Astrocyte (in vitro differentiated cells and primary cell): ENCODE data around the gene UNC80. TPM values are rescaled to one million over a fixed set of nuclear protein-coding genes. Genes with fewer than 3 reads are reported as not detected.

Experiments used
- DNase-seq: peaks from one replicate; pipeline ENCODE4 v3.0.0-alpha.2; 2010; ENCODE audit warnings: low read depth
- FAIRE-seq: peaks from 2 replicates; lab custom pipeline; 2011; peaks lifted over from hg19 to GRCh38; lab: Jason Lieb, UNC
- H2AFZ ChIP-seq: 2 replicates; pipeline ENCODE4 v1.6.0; 2012; ENCODE audit warnings: low read depth, low read length, inconsistent platforms
- H3K27ac ChIP-seq: 2 replicates; pipeline ENCODE4 v1.5.1; 2011; ENCODE audit warnings: low read depth, low read length, inconsistent platforms
- H3K27me3 ChIP-seq: 2 replicates; pipeline ENCODE4 v1.6.0; 2011; ENCODE audit warnings: low read length, inconsistent platforms; ENCODE audit not compliant: insufficient read depth
- H3K36me3 ChIP-seq: 2 replicates; pipeline ENCODE4 v1.5.1; 2011; ENCODE audit warnings: low read length, inconsistent platforms; ENCODE audit not compliant: insufficient read depth
- H3K4me1 ChIP-seq: 2 replicates; pipeline ENCODE4 v1.5.1; 2011; ENCODE audit warnings: low read length, inconsistent platforms; ENCODE audit not compliant: insufficient read depth
- H3K4me2 ChIP-seq: 2 replicates; pipeline ENCODE4 v1.6.0; 2012; ENCODE audit warnings: low read length, inconsistent platforms
- H3K4me3 ChIP-seq: 2 replicates; pipeline ENCODE4 v1.5.1; 2011; ENCODE audit warnings: low read depth, mild to moderate bottlenecking, low read length, inconsistent platforms; ENCODE audit not compliant: insufficient read depth
- H3K79me2 ChIP-seq: 2 replicates; pipeline ENCODE4 v1.6.0; 2012; ENCODE audit warnings: mild to moderate bottlenecking, low read length, inconsistent platforms; ENCODE audit not compliant: insufficient read depth
- H3K9ac ChIP-seq: 2 replicates; pipeline ENCODE4 v1.6.0; 2012; ENCODE audit warnings: mild to moderate bottlenecking, low read length, inconsistent platforms
- H3K9me3 ChIP-seq: 2 replicates; pipeline ENCODE4 v1.5.1; 2012; ENCODE audit warnings: low read depth, mild to moderate bottlenecking, low read length, inconsistent platforms; ENCODE audit not compliant: insufficient read depth
- H4K20me1 ChIP-seq: 2 replicates; pipeline ENCODE4 v1.6.0; 2012; ENCODE audit warnings: low read length, inconsistent platforms; ENCODE audit not compliant: insufficient read depth
- H3K27ac Mint-ChIP-seq: one replicate; pipeline ENCODE4 v1.8.0; 2021; ENCODE audit warnings: mild to moderate bottlenecking, mixed read lengths; ENCODE audit not compliant: unreplicated experiment
- H3K27me3 Mint-ChIP-seq: one replicate; pipeline ENCODE4 v1.8.0; 2021; ENCODE audit warnings: low read depth, mixed read lengths; ENCODE audit not compliant: unreplicated experiment
- H3K36me3 Mint-ChIP-seq: one replicate; pipeline ENCODE4 v1.8.0; 2021; ENCODE audit warnings: low read depth, mixed read lengths; ENCODE audit not compliant: unreplicated experiment
- H3K4me1 Mint-ChIP-seq: one replicate; pipeline ENCODE4 v1.8.0; 2021; ENCODE audit warnings: low read depth, mixed read lengths; ENCODE audit not compliant: unreplicated experiment
- H3K4me3 Mint-ChIP-seq: one replicate; pipeline ENCODE4 v1.8.0; 2021; ENCODE audit warnings: mild to moderate bottlenecking, moderate library complexity, mixed read lengths; ENCODE audit not compliant: unreplicated experiment
- H3K9me3 Mint-ChIP-seq: one replicate; pipeline ENCODE4 v1.8.0; 2021; ENCODE audit warnings: mild to moderate bottlenecking, mixed read lengths; ENCODE audit not compliant: unreplicated experiment
- EZH2 ChIP-seq: IDR thresholded peaks from 2 replicates; pipeline ENCODE4 v1.6.1; 2012; ENCODE audit warnings: mild to moderate bottlenecking, low read length, inconsistent platforms; ENCODE audit not compliant: insufficient read depth
- total RNA-seq: library from RNA; stranded (reverse); gene quantifications from 2 replicates; pipeline ENCODE4 v1.2.1, GENCODE V29; 2021
- TF ChIP-seq, protein P1 (sequence below): IDR thresholded peaks from 2 replicates; pipeline ENCODE4 v1.5.1; 2011; ENCODE audit warnings: low read depth, mild to moderate bottlenecking, inconsistent platforms, low read length, moderate library complexity; ENCODE audit not compliant: insufficient read depth

UNC80 gene
- total RNA-seq, 1 donor from 2014 or later = 0.27 TPM

DNA sequence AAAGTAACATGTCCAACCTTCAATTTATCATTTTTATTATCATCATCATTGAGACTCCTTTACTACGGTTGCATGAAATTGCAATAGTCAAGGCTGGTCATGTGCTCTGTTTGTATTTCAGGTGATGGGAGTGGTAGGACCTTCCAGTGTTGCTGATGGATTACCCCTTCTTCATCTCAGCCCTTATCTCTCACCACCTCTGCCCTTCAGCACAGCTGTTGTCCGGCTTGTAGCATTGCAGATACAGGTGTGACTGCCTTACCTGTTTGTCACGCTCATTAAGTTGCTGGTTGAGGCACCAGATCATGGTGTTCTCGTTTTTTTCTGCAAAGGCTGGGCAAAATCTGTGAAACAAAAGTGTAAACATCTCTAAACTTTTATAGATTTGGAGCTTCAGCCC lies 199.1 kb downstream of the UNC80 start:
- no peaks in the 10 kb centered on the region for H3K9me3 ChIP-seq
- FAIRE-seq (no peak), DNase-seq (no peak)
- no peaks in the 10 kb centered on the region for H3K9me3 Mint-ChIP-seq
- H3K9ac ChIP-seq = no peak overlapping the region
- no peak for TF ChIP-seq EZH2
- TF ChIP-seq, protein P1, sequence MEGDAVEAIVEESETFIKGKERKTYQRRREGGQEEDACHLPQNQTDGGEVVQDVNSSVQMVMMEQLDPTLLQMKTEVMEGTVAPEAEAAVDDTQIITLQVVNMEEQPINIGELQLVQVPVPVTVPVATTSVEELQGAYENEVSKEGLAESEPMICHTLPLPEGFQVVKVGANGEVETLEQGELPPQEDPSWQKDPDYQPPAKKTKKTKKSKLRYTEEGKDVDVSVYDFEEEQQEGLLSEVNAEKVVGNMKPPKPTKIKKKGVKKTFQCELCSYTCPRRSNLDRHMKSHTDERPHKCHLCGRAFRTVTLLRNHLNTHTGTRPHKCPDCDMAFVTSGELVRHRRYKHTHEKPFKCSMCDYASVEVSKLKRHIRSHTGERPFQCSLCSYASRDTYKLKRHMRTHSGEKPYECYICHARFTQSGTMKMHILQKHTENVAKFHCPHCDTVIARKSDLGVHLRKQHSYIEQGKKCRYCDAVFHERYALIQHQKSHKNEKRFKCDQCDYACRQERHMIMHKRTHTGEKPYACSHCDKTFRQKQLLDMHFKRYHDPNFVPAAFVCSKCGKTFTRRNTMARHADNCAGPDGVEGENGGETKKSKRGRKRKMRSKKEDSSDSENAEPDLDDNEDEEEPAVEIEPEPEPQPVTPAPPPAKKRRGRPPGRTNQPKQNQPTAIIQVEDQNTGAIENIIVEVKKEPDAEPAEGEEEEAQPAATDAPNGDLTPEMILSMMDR = no peak
- no peak overlapping the region for H2AFZ ChIP-seq
- H3K4me3 Mint-ChIP-seq = no peak overlapping the region
- peaks cover 1% of the 10 kb centered on the region for H3K27me3 Mint-ChIP-seq
- no peaks in the 10 kb centered on the region for H3K4me1 Mint-ChIP-seq
- H3K4me1 ChIP-seq = no peaks in the 10 kb centered on the region
- H3K4me2 ChIP-seq = no peak overlapping the region
- H3K27me3 ChIP-seq = no peaks in the 10 kb centered on the region
- H3K36me3 ChIP-seq = no peaks in the 10 kb centered on the region
- H3K27ac ChIP-seq = no peak overlapping the region
- H3K36me3 Mint-ChIP-seq = no peaks in the 10 kb centered on the region
- no peaks in the 10 kb centered on the region for H3K79me2 ChIP-seq
- no peak overlapping the region for H3K4me3 ChIP-seq
- no peak overlapping the region for H3K27ac Mint-ChIP-seq
- no peaks in the 10 kb centered on the region for H4K20me1 ChIP-seq

DNA sequence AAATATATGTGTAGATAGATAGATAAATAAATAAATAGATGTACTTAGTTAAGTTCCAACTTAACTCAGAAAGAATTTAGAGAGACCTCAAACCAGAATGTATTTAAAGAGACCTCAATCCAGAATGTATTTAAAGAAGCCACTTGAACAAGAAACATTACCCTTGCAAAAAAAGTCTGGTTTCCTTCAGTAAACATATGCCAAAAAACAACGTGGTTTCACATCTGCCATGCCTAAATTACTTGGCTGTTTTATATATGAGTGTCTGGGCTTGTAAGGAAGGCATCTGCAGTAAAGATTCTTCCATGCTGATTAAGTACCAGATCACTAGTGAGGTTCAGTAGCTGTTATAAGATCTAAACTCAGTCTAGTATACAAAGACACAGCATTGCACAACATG lies 201.7 kb downstream of the UNC80 start:
- no peaks in the 10 kb centered on the region for H3K9me3 Mint-ChIP-seq
- no peaks in the 10 kb centered on the region for H3K4me1 ChIP-seq
- H3K27me3 ChIP-seq = no peaks in the 10 kb centered on the region
- no peak overlapping the region for H3K27ac Mint-ChIP-seq
- no peak for TF ChIP-seq EZH2
- TF ChIP-seq, protein P1 = no peak
- no peaks in the 10 kb centered on the region for H3K36me3 ChIP-seq
- DNase-seq = peak; percentile 3
- no peaks in the 10 kb centered on the region for H3K79me2 ChIP-seq
- no peak overlapping the region for H3K4me2 ChIP-seq
- H3K4me3 Mint-ChIP-seq = no peak overlapping the region
- H3K36me3 Mint-ChIP-seq = no peaks in the 10 kb centered on the region
- no peak for FAIRE-seq
- peaks cover 1% of the 10 kb centered on the region for H3K27me3 Mint-ChIP-seq
- no peaks in the 10 kb centered on the region for H4K20me1 ChIP-seq
- no peaks in the 10 kb centered on the region for H3K4me1 Mint-ChIP-seq
- H2AFZ ChIP-seq = no peak overlapping the region
- H3K9ac ChIP-seq = no peak overlapping the region
- no peak overlapping the region for H3K27ac ChIP-seq
- no peak overlapping the region for H3K4me3 ChIP-seq
- no peaks in the 10 kb centered on the region for H3K9me3 ChIP-seq

DNA sequence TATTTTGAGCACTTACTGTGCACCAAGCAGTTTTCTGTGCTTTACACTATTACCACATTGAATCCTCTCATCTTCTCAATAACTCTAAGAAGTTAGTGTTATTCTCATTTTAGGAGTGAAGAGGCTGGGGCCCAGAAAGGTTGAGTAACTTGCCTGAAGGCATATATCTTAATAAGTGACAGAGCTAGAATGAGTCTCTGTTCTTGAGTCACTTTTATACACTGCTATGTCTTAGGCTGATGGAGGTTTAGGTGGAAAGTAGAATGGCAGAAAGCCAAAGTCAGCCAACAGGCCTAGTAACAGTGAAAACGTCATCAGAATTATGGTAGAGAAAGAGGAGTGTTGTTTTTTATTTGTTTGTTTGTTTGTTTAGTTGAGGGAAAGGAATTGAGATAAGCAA lies 202.9 kb downstream of the UNC80 start:
- Mint-ChIP-seq H3K36me3 (no peaks in the 10 kb centered on the region), H3K27me3 (peaks cover 1% of the 10 kb centered on the region), H3K4me1 (no peaks in the 10 kb centered on the region), H3K9me3 (no peaks in the 10 kb centered on the region), H3K27ac (no peak overlapping the region), H3K4me3 (no peak overlapping the region)
- H3K27ac ChIP-seq = no peak overlapping the region
- H4K20me1 ChIP-seq = no peaks in the 10 kb centered on the region
- no peaks in the 10 kb centered on the region for H3K4me1 ChIP-seq
- no peaks in the 10 kb centered on the region for H3K9me3 ChIP-seq
- H3K4me2 ChIP-seq = no peak overlapping the region
- no peak overlapping the region for H3K4me3 ChIP-seq
- no peaks in the 10 kb centered on the region for H3K79me2 ChIP-seq
- FAIRE-seq (no peak), DNase-seq (peak; percentile 2)
- H2AFZ ChIP-seq = no peak overlapping the region
- TF ChIP-seq EZH2 = no peak
- H3K9ac ChIP-seq = no peak overlapping the region
- no peaks in the 10 kb centered on the region for H3K27me3 ChIP-seq
- no peaks in the 10 kb centered on the region for H3K36me3 ChIP-seq
